Caco-2 (cell line): Measurements from ENCODE around the gene CAP2. TPM values are rescaled to one million over a fixed set of nuclear protein-coding genes. Genes with fewer than 3 reads are reported as not detected.

Experiments
- BruUV-seq: library from RNA; stranded (reverse); fragments of 400-500 nt; replicated peaks from 2 replicates; lab custom pipeline; 2021; lab: Mats Ljungman, UMichigan
- CTCF ChIA-PET: fragments of 300-600 bp; sonication (Branson Sonifier 250); formaldehyde crosslinking; loops from one replicate; lab custom pipeline; 2022; ENCODE audit warnings: antibody characterized with exemption; lab: Charles Lee
- POLR2A ChIA-PET: fragments of 300-600 bp; sonication (Branson Sonifier 250); formaldehyde crosslinking; loops from one replicate; lab custom pipeline; 2022; ENCODE audit warnings: antibody characterized with exemption; lab: Charles Lee
- DNase-seq, 2 experiments: peaks; one replicate each; pipeline versions ENCODE4 v3.0.0 to v3.0.0-alpha.2; 2020 to 2022
- H3K27me3 ChIP-seq: replicated peaks from 2 replicates; pipeline ENCODE4 v1.6.0; 2011; ENCODE audit warnings: low read length; ENCODE audit not compliant: control insufficient read depth, insufficient read depth
- H3K36me3 ChIP-seq: 2 replicates; pipeline ENCODE4 v1.5.1; 2011; ENCODE audit warnings: low read length; ENCODE audit not compliant: control insufficient read depth, insufficient read depth
- H3K4me1 ChIP-seq: fragments of 250-450 bp; sonication (Bioruptor Pico); 2 replicates; pipeline ENCODE4 v1.5.1; 2020; ENCODE audit warnings: mild to moderate bottlenecking
- H3K4me3 ChIP-seq: 2 replicates; pipeline ENCODE4 v1.5.1; 2011; ENCODE audit warnings: low read depth, mild to moderate bottlenecking, control low read depth, low read length
- H3K9me3 ChIP-seq: fragments of 250-450 bp; sonication (Bioruptor Pico); 2 replicates; pipeline ENCODE4 v1.5.1; 2020; ENCODE audit warnings: mild to moderate bottlenecking, moderate library complexity
- H3K27ac Mint-ChIP-seq: one replicate; pipeline ENCODE4 v1.8.0; 2022; ENCODE audit warnings: mixed read lengths; ENCODE audit not compliant: unreplicated experiment
- H3K27me3 Mint-ChIP-seq: one replicate; pipeline ENCODE4 v1.8.0; 2022; ENCODE audit warnings: mixed read lengths; ENCODE audit not compliant: insufficient read depth, unreplicated experiment
- H3K36me3 Mint-ChIP-seq: one replicate; pipeline ENCODE4 v1.8.0; 2022; ENCODE audit warnings: mild to moderate bottlenecking, mixed read lengths; ENCODE audit not compliant: insufficient read depth, unreplicated experiment
- H3K4me1 Mint-ChIP-seq: one replicate; pipeline ENCODE4 v1.8.0; 2022; ENCODE audit warnings: low read depth, mixed read lengths; ENCODE audit not compliant: unreplicated experiment
- H3K4me3 Mint-ChIP-seq: one replicate; pipeline ENCODE4 v1.8.0; 2022; ENCODE audit warnings: mild to moderate bottlenecking, moderate library complexity, mixed read lengths; ENCODE audit not compliant: unreplicated experiment
- H3K9me3 Mint-ChIP-seq: one replicate; pipeline ENCODE4 v1.8.0; 2022; ENCODE audit warnings: mixed read lengths; ENCODE audit not compliant: unreplicated experiment
- CTCF ChIP-seq, 2 experiments: fragments of 200-600 bp in 1 of 2; IDR thresholded peaks; 1 replicate in 1 of 2; 2 replicates in 1 of 2; pipeline versions ENCODE4 v1.5.1 to v1.8.0; 2011 to 2022; ENCODE audit warnings: antibody characterized with exemption in 1 of 2, control low read depth in 1 of 2, inconsistent platforms in 1 of 2, low read depth in 1 of 2, low read length in 1 of 2, mild to moderate bottlenecking in 1 of 2, moderate library complexity in 1 of 2; ENCODE audit not compliant: insufficient read depth in 1 of 2, severe bottlenecking in 1 of 2, unreplicated experiment in 1 of 2
- intact Hi-C: fragments of 100-400 bp; cut with micrococcal nuclease; formaldehyde crosslinking; loops from one replicate; pipeline ENCODE4 v1.10.0; 2022; ENCODE audit not compliant: unreplicated experiment
- total RNA-seq: library from RNA; stranded (reverse); gene quantifications from 2 replicates; pipeline ENCODE4 v1.2.3, GENCODE V29; 2022

CAP2 gene
- total RNA-seq, 1 experiment from 2014 or later, result 8.9 TPM

- Mint-ChIP-seq H3K36me3 (no peaks in the 10 kb centered on the region), H3K27me3 (no peaks in the 10 kb centered on the region), H3K4me3 (no peak overlapping the region), H3K9me3 (no peaks in the 10 kb centered on the region), H3K4me1 (no peaks in the 10 kb centered on the region), H3K27ac (no peak overlapping the region)
- no peaks in the 10 kb centered on the region for H3K36me3 ChIP-seq
- no peak overlapping the region for H3K4me3 ChIP-seq
- no peaks in the 10 kb centered on the region for H3K27me3 ChIP-seq
- ChIA-PET CTCF (no interaction called here), POLR2A (no interaction called here)
- BruUV-seq, result no TSS peak
- DNase-seq, result no peak
- H3K9me3 ChIP-seq, result no peaks in the 10 kb centered on the region
- intact Hi-C loops, result no loop called here
- no peaks in the 10 kb centered on the region for H3K4me1 ChIP-seq
- no peak for TF ChIP-seq CTCF (IDR thresholded peaks at IDR 0.05; ENCODE audit: insufficient read depth in 1 of 2, low read depth in 1 of 2, low read length in 1 of 2, severe bottlenecking in 1 of 2, unreplicated experiment in 1 of 2)
Measured at GRCh38 chr6:17429383-17430061, 36.1 kb downstream of the CAP2 start.

- no peak for DNase-seq
- H3K27ac Mint-ChIP-seq, result no peak overlapping the region
- no peaks in the 10 kb centered on the region for H3K27me3 Mint-ChIP-seq
- intact Hi-C loops, result no loop called here
- ChIA-PET CTCF (no interaction called here), POLR2A (no interaction called here)
- Histone ChIP-seq H3K9me3 (no peaks in the 10 kb centered on the region), H3K4me1 (no peaks in the 10 kb centered on the region), H3K27me3 (no peaks in the 10 kb centered on the region), H3K4me3 (no peak overlapping the region), H3K36me3 (no peaks in the 10 kb centered on the region)
- H3K4me3 Mint-ChIP-seq, result no peak overlapping the region
- TF ChIP-seq CTCF (IDR thresholded peaks at IDR 0.05; ENCODE audit: insufficient read depth in 1 of 2, low read depth in 1 of 2, low read length in 1 of 2, severe bottlenecking in 1 of 2, unreplicated experiment in 1 of 2), result no peak
- H3K4me1 Mint-ChIP-seq, result no peaks in the 10 kb centered on the region
- BruUV-seq, result no TSS peak
- H3K36me3 Mint-ChIP-seq, result no peaks in the 10 kb centered on the region
- H3K9me3 Mint-ChIP-seq, result no peaks in the 10 kb centered on the region
Measured at GRCh38 chr6:17431581-17431980, 38.2 kb downstream of the CAP2 start.

- no TSS peak for BruUV-seq
- intact Hi-C loops, result no loop called here
- H3K36me3 ChIP-seq, result no peaks in the 10 kb centered on the region
- H3K4me3 ChIP-seq, result no peak overlapping the region
- Mint-ChIP-seq H3K36me3 (no peaks in the 10 kb centered on the region), H3K4me1 (no peaks in the 10 kb centered on the region), H3K27me3 (no peaks in the 10 kb centered on the region), H3K9me3 (no peaks in the 10 kb centered on the region), H3K4me3 (no peak overlapping the region), H3K27ac (no peak overlapping the region)
- DNase-seq, result no peak
- H3K9me3 ChIP-seq, result no peaks in the 10 kb centered on the region
- CTCF ChIA-PET, result no interaction called here
- H3K27me3 ChIP-seq, result no peaks in the 10 kb centered on the region
- POLR2A ChIA-PET, result no interaction called here
- TF ChIP-seq CTCF (IDR thresholded peaks at IDR 0.05; ENCODE audit: insufficient read depth in 1 of 2, low read depth in 1 of 2, low read length in 1 of 2, severe bottlenecking in 1 of 2, unreplicated experiment in 1 of 2), result no peak
- H3K4me1 ChIP-seq, result no peaks in the 10 kb centered on the region
Measured at GRCh38 chr6:17432356-17432755, 39.0 kb downstream of the CAP2 start.
